Kidney (tissue), 14 donors: ENCODE results near the gene CDC14A. TPM values are rescaled to one million over a fixed set of nuclear protein-coding genes. Genes with fewer than 3 reads are reported as not detected.

ENCODE experiments used
- DNase-seq, 5 donors: peaks; one replicate each; pipeline ENCODE4 v3.0.0-alpha.2; 2013 to 2020
- FAIRE-seq: peaks from 2 replicates; lab custom pipeline; 2012; peaks lifted over from hg19 to GRCh38; lab: Jason Lieb, UNC
- H3K27ac ChIP-seq, 2 donors: one replicate each; pipeline ENCODE4 v1.7.0; 2013; ENCODE audit warnings: low read depth in 2 of 2, low read length in 2 of 2, inconsistent platforms in 1 of 2
- H3K27me3 ChIP-seq: one replicate; pipeline ENCODE4 v1.7.1; 2013; ENCODE audit warnings: low read length, inconsistent platforms; ENCODE audit not compliant: control insufficient read depth, insufficient read depth
- H3K36me3 ChIP-seq, 3 donors: one replicate each; pipeline versions ENCODE4 v1.7.0 to v1.7.1; 2013; ENCODE audit warnings: low read length in 3 of 3, control low read depth in 1 of 3, inconsistent platforms in 1 of 3; ENCODE audit not compliant: insufficient read depth in 3 of 3, control insufficient read depth in 2 of 3
- H3K4me1 ChIP-seq, 3 donors: one replicate each; pipeline versions ENCODE4 v1.7.0 to v1.7.1; 2013; ENCODE audit warnings: low read length in 3 of 3, inconsistent platforms in 1 of 3, low read depth in 1 of 3; ENCODE audit not compliant: control insufficient read depth in 2 of 3, insufficient read depth in 2 of 3
- H3K4me3 ChIP-seq, 3 donors: one replicate each; pipeline versions ENCODE4 v1.7.0 to v1.8.1; 2013; ENCODE audit warnings: low read length in 3 of 3, control low read depth in 1 of 3, inconsistent platforms in 1 of 3
- H3K9ac ChIP-seq, 3 donors: one replicate each; pipeline versions ENCODE4 v1.7.0 to v1.7.1; 2013; ENCODE audit warnings: low read length in 3 of 3, control low read depth in 1 of 3, inconsistent platforms in 1 of 3
- H3K9me3 ChIP-seq, 3 donors: one replicate each; pipeline versions ENCODE4 v1.7.0 to v1.7.1; 2013; ENCODE audit warnings: low read length in 3 of 3, control low read depth in 1 of 3, inconsistent platforms in 1 of 3; ENCODE audit not compliant: control insufficient read depth in 2 of 3, insufficient read depth in 1 of 3
- CTCF ChIP-seq: IDR thresholded peaks from 3 replicates; pipeline ENCODE4 v1.5.1; 2012; ENCODE audit warnings: mild to moderate bottlenecking, moderate library complexity, borderline replicate concordance; ENCODE audit not compliant: insufficient read depth; ENCODE audit errors: extremely low read depth
- intact Hi-C: fragments of 100-400 bp; cut with DNase I; formaldehyde crosslinking; loops from one replicate; pipeline ENCODE4 v1.11.1; 2022
- polyA plus RNA-seq: library from polyadenylated mRNA; stranded (reverse); fragments of 350-450 nt; fragmentation: Illumina TruSeq; extraction: RNeasy Lipid Tissue Mini Kit (QIAGEN cat#74804); gene quantifications from one replicate; pipeline ENCODE4 v1.2.3, GENCODE V29; 2014; ENCODE audit warnings: low read depth, low replicate concordance; ENCODE audit not compliant: insufficient read depth
- total RNA-seq: library from RNA; stranded (reverse); fragmentation: NEBNext Ultra II Directional; extraction: Animal tissue kit (Norgen Biotek cat#: 25700); gene quantifications from one replicate; pipeline ENCODE4 v1.2.1, GENCODE V29; 2021
- donor health status: control.
- donor health status: control.
- donor health status: control.
- donor health status: control.
- donor health status: control.
- donor health status: DM: yes; HTN: yes; CAD: no.
- donor health status: Normal renal cell carcinoma (clear cell type).

The CDC14A gene
- total and polyA plus RNA-seq, 2 donors from 2014 or later: 4.7 to 11.9 TPM

GRCh38 chr1:100543640-100544039 is 191.3 kb downstream of the CDC14A start:
- TF ChIP-seq CTCF: no peak
- no peaks in the 10 kb centered on the region for H3K36me3 ChIP-seq
- intact Hi-C loops: no loop called here
- no peaks in the 10 kb centered on the region for H3K9me3 ChIP-seq
- peaks cover 0 to 11% (median 0%) of the 10 kb centered on the region in 3 donors for H3K4me1 ChIP-seq
- FAIRE-seq (no peak), DNase-seq (no peak)
- H3K4me3 ChIP-seq: no peak overlapping the region
- H3K27me3 ChIP-seq: peaks cover 6% of the 10 kb centered on the region
- H3K27ac ChIP-seq: no peak overlapping the region
- H3K9ac ChIP-seq: no peak overlapping the region

- no peak for TF ChIP-seq CTCF
- intact Hi-C loops: no loop called here
- Histone ChIP-seq H3K36me3 (no peaks in the 10 kb centered on the region), H3K9ac (no peak overlapping the region), H3K27me3 (peaks cover 6% of the 10 kb centered on the region), H3K4me1 (peaks cover 0 to 4% (median 0%) of the 10 kb centered on the region in 3 donors), H3K4me3 (no peak overlapping the region), H3K9me3 (no peaks in the 10 kb centered on the region), H3K27ac (no peak overlapping the region)
- no peak for FAIRE-seq
- no peak for DNase-seq
Observed at GRCh38 chr1:100544791-100545190, 192.5 kb downstream of the CDC14A start.

- Histone ChIP-seq H3K4me3 (no peak overlapping the region), H3K9ac (no peak overlapping the region), H3K4me1 (no peaks in the 10 kb centered on the region), H3K9me3 (no peaks in the 10 kb centered on the region), H3K27me3 (peaks cover 4% of the 10 kb centered on the region), H3K36me3 (no peaks in the 10 kb centered on the region), H3K27ac (no peak overlapping the region)
- FAIRE-seq (no peak), DNase-seq (no peak)
- intact Hi-C loops: no loop called here
- no peak for TF ChIP-seq CTCF
Observed at GRCh38 chr1:100545855-100546254, 193.5 kb downstream of the CDC14A start.

GRCh38 chr1:100552031-100552430 is 199.7 kb downstream of the CDC14A start:
- H3K27ac ChIP-seq: no peak overlapping the region
- H3K4me1 ChIP-seq: no peaks in the 10 kb centered on the region
- no peaks in the 10 kb centered on the region for H3K36me3 ChIP-seq
- peaks cover 0 to 23% (median 5%) of the 10 kb centered on the region in 3 donors for H3K9me3 ChIP-seq
- intact Hi-C loops: no loop called here
- H3K9ac ChIP-seq: no peak overlapping the region
- no peaks in the 10 kb centered on the region for H3K27me3 ChIP-seq
- no peak for DNase-seq
- FAIRE-seq: no peak
- no peak for TF ChIP-seq CTCF
- no peak overlapping the region for H3K4me3 ChIP-seq
